Mesenchymal stem cell (in vitro differentiated cells and primary cell): ENCODE measurements around the gene PALLD.

Experiments
- DNase-seq: peaks from one replicate; pipeline ENCODE4 v3.0.0-alpha.2; 2013
- H2AFZ ChIP-seq: one replicate; pipeline ENCODE4 v1.6.1; 2013; ENCODE audit warnings: low read depth, mild to moderate bottlenecking, control low read depth, inconsistent platforms, low read length, moderate library complexity
- H2AK5ac ChIP-seq: 2 replicates; pipeline ENCODE4 v1.6.1; 2013; ENCODE audit warnings: low read length, moderate library complexity, mild to moderate bottlenecking, inconsistent platforms; ENCODE audit not compliant: severe bottlenecking
- H2BK120ac ChIP-seq: one replicate; pipeline ENCODE4 v1.6.1; 2013; ENCODE audit warnings: low read depth, mild to moderate bottlenecking, inconsistent platforms, low read length, moderate library complexity
- H2BK12ac ChIP-seq, 2 experiments: one replicate each; pipeline ENCODE4 v1.6.1; 2013; ENCODE audit warnings: inconsistent platforms in 2 of 2, low read length in 2 of 2, mild to moderate bottlenecking in 2 of 2, moderate library complexity in 2 of 2, control low read depth in 1 of 2
- H2BK15ac ChIP-seq: one replicate; pipeline ENCODE4 v1.6.1; 2013; ENCODE audit warnings: mild to moderate bottlenecking, low read depth, inconsistent platforms; ENCODE audit not compliant: poor library complexity, severe bottlenecking
- H2BK5ac ChIP-seq: 2 replicates; pipeline ENCODE4 v1.6.1; 2013; ENCODE audit warnings: low read depth, mild to moderate bottlenecking, low read length, control low read depth, inconsistent platforms; ENCODE audit not compliant: poor library complexity, severe bottlenecking
- H3K14ac ChIP-seq, 2 experiments: one replicate each; pipeline ENCODE4 v1.6.1; 2013; ENCODE audit warnings: inconsistent platforms in 2 of 2, low read length in 2 of 2, control low read depth in 1 of 2, mild to moderate bottlenecking in 1 of 2, moderate library complexity in 1 of 2
- H3K18ac ChIP-seq, 2 experiments: one replicate each; pipeline ENCODE4 v1.6.1; 2013; ENCODE audit warnings: inconsistent platforms in 2 of 2, low read length in 2 of 2, control low read depth in 1 of 2, low read depth in 1 of 2, mild to moderate bottlenecking in 1 of 2
- H3K23ac ChIP-seq, 2 experiments: one replicate each; pipeline ENCODE4 v1.6.1; 2013; ENCODE audit warnings: inconsistent platforms in 2 of 2, low read length in 2 of 2, mild to moderate bottlenecking in 2 of 2, moderate library complexity in 2 of 2, control low read depth in 1 of 2
- H3K27ac ChIP-seq: 2 replicates; pipeline ENCODE4 v1.5.1; 2013; ENCODE audit warnings: mild to moderate bottlenecking, moderate library complexity, low read length, control low read depth, inconsistent platforms; ENCODE audit not compliant: poor library complexity, severe bottlenecking
- H3K27me3 ChIP-seq, 2 experiments: 2 replicates each; pipeline versions ENCODE4 v1.6.1 to v1.7.0; 2013; ENCODE audit warnings: low read length in 2 of 2, mild to moderate bottlenecking in 2 of 2, moderate library complexity in 2 of 2, control low read depth in 1 of 2, inconsistent platforms in 1 of 2; ENCODE audit not compliant: control insufficient read depth in 1 of 2, insufficient read depth in 1 of 2
- H3K36me3 ChIP-seq, 2 experiments: 2 replicates each; pipeline versions ENCODE4 v1.6.1 to v1.7.0; 2013; ENCODE audit warnings: low read length in 2 of 2, control low read depth in 1 of 2, inconsistent platforms in 1 of 2, low read depth in 1 of 2, mild to moderate bottlenecking in 1 of 2; ENCODE audit not compliant: insufficient read depth in 2 of 2, control insufficient read depth in 1 of 2
- H3K4ac ChIP-seq, 2 experiments: one replicate each; pipeline ENCODE4 v1.6.1; 2013; ENCODE audit warnings: inconsistent platforms in 2 of 2, low read length in 2 of 2, mild to moderate bottlenecking in 2 of 2, moderate library complexity in 2 of 2, control low read depth in 1 of 2, low read depth in 1 of 2
- H3K4me1 ChIP-seq: 2 replicates; pipeline ENCODE4 v1.6.1; 2013; ENCODE audit warnings: low read depth, low read length, control low read depth; ENCODE audit not compliant: control insufficient read depth, insufficient read depth
- H3K4me2 ChIP-seq: 2 replicates; pipeline ENCODE4 v1.6.1; 2013; ENCODE audit warnings: low read length, mild to moderate bottlenecking, inconsistent platforms; ENCODE audit not compliant: poor library complexity, severe bottlenecking
- H3K4me3 ChIP-seq, 2 experiments: 2 replicates each; pipeline versions ENCODE4 v1.5.1 to v1.7.0; 2013; ENCODE audit warnings: low read length in 2 of 2, mild to moderate bottlenecking in 2 of 2, control low read depth in 1 of 2, low read depth in 1 of 2; ENCODE audit not compliant: insufficient read depth in 1 of 2
- H3K79me1 ChIP-seq: replicated peaks from 2 replicates; pipeline ENCODE4 v1.6.1; 2013; ENCODE audit warnings: mild to moderate bottlenecking, control low read depth, low read length, inconsistent platforms; ENCODE audit not compliant: poor library complexity, severe bottlenecking
- H3K9ac ChIP-seq: 2 replicates; pipeline ENCODE4 v1.7.0; 2013; ENCODE audit warnings: mild to moderate bottlenecking, low read length, moderate library complexity
- H3K9me3 ChIP-seq: 2 replicates; pipeline ENCODE4 v1.7.0; 2013; ENCODE audit warnings: mild to moderate bottlenecking, low read length; ENCODE audit not compliant: control insufficient read depth
- H4K8ac ChIP-seq: one replicate; pipeline ENCODE4 v1.6.1; 2013; ENCODE audit warnings: inconsistent platforms, mild to moderate bottlenecking, low read length, moderate library complexity
- H4K91ac ChIP-seq: one replicate; pipeline ENCODE4 v1.6.1; 2013; ENCODE audit warnings: mild to moderate bottlenecking, low read length, inconsistent platforms
- WGBS: methylation state at CpG from one replicate; pipeline ENCODE4 v1.1.7; 2013; ENCODE audit warnings: mixed read lengths; 5-methylcytosine and 5-hydroxymethylcytosine counted together

PALLD gene

GRCh38 chr4:168560184-168561180 lies 63.6 kb downstream of the PALLD start:
- Histone ChIP-seq H3K14ac (no peak overlapping the region), H2BK12ac (no peak overlapping the region), H3K79me1 (no peaks in the 10 kb centered on the region), H2BK5ac (no peak overlapping the region), H3K4ac (no peak overlapping the region), H3K4me3 (no peak overlapping the region), H3K4me2 (no peak overlapping the region), H3K36me3 (no peaks in the 10 kb centered on the region), H4K8ac (no peak overlapping the region), H3K27me3 (no peaks in the 10 kb centered on the region), H3K18ac (no peak overlapping the region), H2AFZ (no peak overlapping the region), H2AK5ac (peak overlapping the region; percentile 68), H3K9me3 (no peaks in the 10 kb centered on the region), H3K9ac (no peak overlapping the region), H2BK15ac (no peak overlapping the region), H3K4me1 (peaks cover 12% of the 10 kb centered on the region), H4K91ac (no peak overlapping the region), H2BK120ac (no peak overlapping the region), H3K23ac (no peak overlapping the region), H3K27ac (peak overlapping the region; percentile 9)
- DNase-seq, result no peak
- 62% methylated on average over 2 of the region's 3 CpGs for WGBS

- WGBS, result no CpG with 5 or more reads among the region's 3 CpGs
- no peak overlapping the region for H2AFZ ChIP-seq
- no peak overlapping the region for H2BK5ac ChIP-seq
Observed at GRCh38 chr4:168562041-168562571, 65.3 kb downstream of the PALLD start.

GRCh38 chr4:168564023-168564422 lies 67.2 kb downstream of the PALLD start:
- H3K4ac ChIP-seq, result no peak overlapping the region
- no peak overlapping the region for H3K4me2 ChIP-seq
- peaks cover 7% of the 10 kb centered on the region for H3K4me1 ChIP-seq
- H3K27ac ChIP-seq, result no peak overlapping the region
- no peak overlapping the region for H2BK15ac ChIP-seq
- no peak overlapping the region for H4K91ac ChIP-seq
- no peaks in the 10 kb centered on the region for H3K36me3 ChIP-seq
- no peaks in the 10 kb centered on the region for H3K9me3 ChIP-seq
- no peak overlapping the region for H3K14ac ChIP-seq
- no peaks in the 10 kb centered on the region for H3K79me1 ChIP-seq
- H2BK120ac ChIP-seq, result no peak overlapping the region
- H2BK5ac ChIP-seq, result no peak overlapping the region
- no peak overlapping the region for H3K18ac ChIP-seq
- no peaks in the 10 kb centered on the region for H3K27me3 ChIP-seq
- no peak overlapping the region for H3K23ac ChIP-seq
- no peak overlapping the region for H4K8ac ChIP-seq
- H2BK12ac ChIP-seq, result no peak overlapping the region
- no peak overlapping the region for H3K4me3 ChIP-seq
- no peak overlapping the region for H2AFZ ChIP-seq
- no peak overlapping the region for H2AK5ac ChIP-seq
- WGBS, result 95% methylated on average over 2 of the region's 3 CpGs
- DNase-seq, result no peak
- H3K9ac ChIP-seq, result no peak overlapping the region

More at GRCh38 chr4:168562041-168562571, 65.3 kb downstream of the PALLD start:
- H3K23ac ChIP-seq, result no peak overlapping the region
- H4K91ac ChIP-seq, result no peak overlapping the region
- no peaks in the 10 kb centered on the region for H3K9me3 ChIP-seq
- H3K18ac ChIP-seq, result no peak overlapping the region
- H3K4me3 ChIP-seq, result no peak overlapping the region
- no peaks in the 10 kb centered on the region for H3K79me1 ChIP-seq
- H4K8ac ChIP-seq, result no peak overlapping the region
- H2AK5ac ChIP-seq, result no peak overlapping the region
- H3K4ac ChIP-seq, result no peak overlapping the region
- no peak overlapping the region for H2BK12ac ChIP-seq
- H3K36me3 ChIP-seq, result no peaks in the 10 kb centered on the region
- H3K14ac ChIP-seq, result no peak overlapping the region
- H2BK15ac ChIP-seq, result no peak overlapping the region
- DNase-seq, result no peak
- H3K27ac ChIP-seq, result no peak overlapping the region
- peaks cover 12% of the 10 kb centered on the region for H3K4me1 ChIP-seq
- H3K9ac ChIP-seq, result no peak overlapping the region
- H3K4me2 ChIP-seq, result no peak overlapping the region
- H2BK120ac ChIP-seq, result no peak overlapping the region
- no peaks in the 10 kb centered on the region for H3K27me3 ChIP-seq

GRCh38 chr4:168565130-168565529 lies 68.3 kb downstream of the PALLD start:
- Histone ChIP-seq H3K23ac (no peak overlapping the region), H2BK15ac (no peak overlapping the region), H3K18ac (no peak overlapping the region), H3K14ac (no peak overlapping the region), H3K4ac (no peak overlapping the region), H3K27ac (no peak overlapping the region), H3K36me3 (no peaks in the 10 kb centered on the region), H4K8ac (no peak overlapping the region), H3K27me3 (no peaks in the 10 kb centered on the region), H2BK12ac (no peak overlapping the region), H2BK5ac (no peak overlapping the region), H3K79me1 (no peaks in the 10 kb centered on the region), H3K9me3 (no peaks in the 10 kb centered on the region), H3K9ac (no peak overlapping the region), H2BK120ac (no peak overlapping the region), H3K4me3 (no peak overlapping the region), H4K91ac (no peak overlapping the region), H3K4me2 (no peak overlapping the region), H3K4me1 (peaks cover 4% of the 10 kb centered on the region), H2AK5ac (no peak overlapping the region), H2AFZ (no peak overlapping the region)
- DNase-seq, result no peak
- WGBS, result 70% methylated on average over 2 of the region's 2 CpGs
